ENCODE results near the gene CALN1. TPM values are rescaled to one million over a fixed set of nuclear protein-coding genes. Genes with fewer than 3 reads are reported as not detected.

CALN1 gene
- total and polyA plus RNA-seq, 2 experiments from 2014 or later, result 0.23 to 0.28 TPM

GRCh38 chr7:72444026-72444776 is 32.1 kb upstream of the CALN1 start:
- Histone ChIP-seq H3K9me3 (ENCODE audit: low read depth) (no peaks in the 10 kb centered on the region), H3K4me2 (peak overlapping the region; percentile 18), H3K79me2 (no peaks in the 10 kb centered on the region), H3K36me3 (replicated peaks; ENCODE audit: insufficient read depth, low read depth) (no peaks in the 10 kb centered on the region), H3K27me3 (peaks cover 22% of the 10 kb centered on the region), H2AFZ (no peak overlapping the region), H3K27ac (peak overlapping the region; percentile 31), H3K4me3 (no peak overlapping the region), H3K4me1 (ENCODE audit: insufficient read depth) (peaks cover 6% of the 10 kb centered on the region), H3K9me2 (replicated peaks; ENCODE audit: insufficient read depth) (no peaks in the 10 kb centered on the region), H4K20me1 (ENCODE audit: insufficient read depth, poor library complexity, severe bottlenecking) (no peaks in the 10 kb centered on the region)
- no peak for TF ChIP-seq CTCF (IDR thresholded peaks at IDR 0.05; ENCODE audit: poor library complexity)
- no peak for TF ChIP-seq EZH2phosphoT487 (IDR thresholded peaks at IDR 0.05; ENCODE audit: low read depth, severe bottlenecking, unreplicated experiment)
- TF ChIP-seq EZH2 (IDR thresholded peaks at IDR 0.05; ENCODE audit: borderline replicate concordance), result no peak
- WGBS (ENCODE audit: low lambda C conversion rate, missing lambda C conversion rate), result 40% methylated on average over 8 of the region's 8 CpGs
- DNase-seq (ENCODE audit: low spot score), result peak; percentile 21

GRCh38 chr7:72441791-72442190 is 29.7 kb upstream of the CALN1 start:
- Histone ChIP-seq H2AFZ (no peak overlapping the region), H3K27me3 (peaks cover 16% of the 10 kb centered on the region), H3K4me1 (ENCODE audit: insufficient read depth) (peaks cover 6% of the 10 kb centered on the region), H3K79me2 (no peaks in the 10 kb centered on the region), H3K36me3 (replicated peaks; ENCODE audit: insufficient read depth, low read depth) (no peaks in the 10 kb centered on the region), H4K20me1 (ENCODE audit: insufficient read depth, poor library complexity, severe bottlenecking) (no peaks in the 10 kb centered on the region), H3K4me3 (no peak overlapping the region), H3K4me2 (no peak overlapping the region), H3K9me3 (ENCODE audit: low read depth) (no peaks in the 10 kb centered on the region), H3K9me2 (replicated peaks; ENCODE audit: insufficient read depth) (no peaks in the 10 kb centered on the region), H3K27ac (no peak overlapping the region)
- TF ChIP-seq EZH2 (IDR thresholded peaks at IDR 0.05; ENCODE audit: borderline replicate concordance), result no peak
- no peak for DNase-seq (ENCODE audit: low spot score)
- 70% methylated on average over 8 of the region's 8 CpGs for WGBS (ENCODE audit: low lambda C conversion rate, missing lambda C conversion rate)

GRCh38 chr7:72438491-72438890 is 26.4 kb upstream of the CALN1 start:
- Histone ChIP-seq H3K27me3 (peaks cover 7% of the 10 kb centered on the region), H3K9me3 (ENCODE audit: low read depth) (no peaks in the 10 kb centered on the region), H3K36me3 (replicated peaks; ENCODE audit: insufficient read depth, low read depth) (no peaks in the 10 kb centered on the region), H3K79me2 (no peaks in the 10 kb centered on the region), H3K4me1 (ENCODE audit: insufficient read depth) (peaks cover 5% of the 10 kb centered on the region), H2AFZ (no peak overlapping the region), H3K9me2 (replicated peaks; ENCODE audit: insufficient read depth) (no peaks in the 10 kb centered on the region), H3K27ac (no peak overlapping the region), H3K4me2 (no peak overlapping the region), H4K20me1 (ENCODE audit: insufficient read depth, poor library complexity, severe bottlenecking) (no peaks in the 10 kb centered on the region), H3K4me3 (no peak overlapping the region)
- TF ChIP-seq EZH2phosphoT487 (IDR thresholded peaks at IDR 0.05; ENCODE audit: low read depth, severe bottlenecking, unreplicated experiment) (no peak), CTCF (IDR thresholded peaks at IDR 0.05; ENCODE audit: poor library complexity) (no peak), EZH2 (IDR thresholded peaks at IDR 0.05; ENCODE audit: borderline replicate concordance) (no peak)
- DNase-seq (ENCODE audit: low spot score), result no peak
- WGBS (ENCODE audit: low lambda C conversion rate, missing lambda C conversion rate), result 92% methylated on average over 7 of the region's 7 CpGs

GRCh38 chr7:72437610-72438009 is 25.5 kb upstream of the CALN1 start:
- Histone ChIP-seq H3K4me1 (ENCODE audit: insufficient read depth) (peaks cover 5% of the 10 kb centered on the region), H4K20me1 (ENCODE audit: insufficient read depth, poor library complexity, severe bottlenecking) (no peaks in the 10 kb centered on the region), H3K27me3 (peaks cover 7% of the 10 kb centered on the region), H3K4me2 (no peak overlapping the region), H2AFZ (no peak overlapping the region), H3K27ac (no peak overlapping the region), H3K36me3 (replicated peaks; ENCODE audit: insufficient read depth, low read depth) (no peaks in the 10 kb centered on the region), H3K4me3 (no peak overlapping the region), H3K9me3 (ENCODE audit: low read depth) (no peaks in the 10 kb centered on the region), H3K79me2 (no peaks in the 10 kb centered on the region), H3K9me2 (replicated peaks; ENCODE audit: insufficient read depth) (no peaks in the 10 kb centered on the region)
- DNase-seq (ENCODE audit: low spot score), result no peak
- TF ChIP-seq EZH2phosphoT487 (IDR thresholded peaks at IDR 0.05; ENCODE audit: low read depth, severe bottlenecking, unreplicated experiment) (no peak), EZH2 (IDR thresholded peaks at IDR 0.05; ENCODE audit: borderline replicate concordance) (no peak), CTCF (IDR thresholded peaks at IDR 0.05; ENCODE audit: poor library complexity) (no peak)
